ENCODE results near the gene SLC20A1.
"Not testable (repeated sequence)": the region's sequence is repeated elsewhere in the genome, so short reads cannot be mapped to it uniquely, and the experiment has no call there.

- TF ChIP-seq CTCF, POLR2A (IDR thresholded peaks at IDR 0.05): not testable (repeated sequence)
Measured at GRCh38 chr2:112609320-112609719, 36.4 kb upstream of the SLC20A1 start.

Measured in heart left ventricle (tissue), 13 donors.